Measurements from ENCODE around the gene MAK.

GRCh38 chr6:10733863-10734262, 104.5 kb downstream of the MAK start:
- TF ChIP-seq CTCF (IDR thresholded peaks at IDR 0.05 in 8 of 11, conservative IDR thresholded peaks at IDR 0.05 in 3 of 11) (no peak), POLR2AphosphoS5 (IDR thresholded peaks at IDR 0.05) (no peak), POLR2A (IDR thresholded peaks at IDR 0.05) (no peak)
